ENCODE data around the gene TPBGL.

TPBGL gene, protein sequence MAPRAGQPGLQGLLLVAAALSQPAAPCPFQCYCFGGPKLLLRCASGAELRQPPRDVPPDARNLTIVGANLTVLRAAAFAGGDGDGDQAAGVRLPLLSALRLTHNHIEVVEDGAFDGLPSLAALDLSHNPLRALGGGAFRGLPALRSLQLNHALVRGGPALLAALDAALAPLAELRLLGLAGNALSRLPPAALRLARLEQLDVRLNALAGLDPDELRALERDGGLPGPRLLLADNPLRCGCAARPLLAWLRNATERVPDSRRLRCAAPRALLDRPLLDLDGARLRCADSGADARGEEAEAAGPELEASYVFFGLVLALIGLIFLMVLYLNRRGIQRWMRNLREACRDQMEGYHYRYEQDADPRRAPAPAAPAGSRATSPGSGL

DNA sequence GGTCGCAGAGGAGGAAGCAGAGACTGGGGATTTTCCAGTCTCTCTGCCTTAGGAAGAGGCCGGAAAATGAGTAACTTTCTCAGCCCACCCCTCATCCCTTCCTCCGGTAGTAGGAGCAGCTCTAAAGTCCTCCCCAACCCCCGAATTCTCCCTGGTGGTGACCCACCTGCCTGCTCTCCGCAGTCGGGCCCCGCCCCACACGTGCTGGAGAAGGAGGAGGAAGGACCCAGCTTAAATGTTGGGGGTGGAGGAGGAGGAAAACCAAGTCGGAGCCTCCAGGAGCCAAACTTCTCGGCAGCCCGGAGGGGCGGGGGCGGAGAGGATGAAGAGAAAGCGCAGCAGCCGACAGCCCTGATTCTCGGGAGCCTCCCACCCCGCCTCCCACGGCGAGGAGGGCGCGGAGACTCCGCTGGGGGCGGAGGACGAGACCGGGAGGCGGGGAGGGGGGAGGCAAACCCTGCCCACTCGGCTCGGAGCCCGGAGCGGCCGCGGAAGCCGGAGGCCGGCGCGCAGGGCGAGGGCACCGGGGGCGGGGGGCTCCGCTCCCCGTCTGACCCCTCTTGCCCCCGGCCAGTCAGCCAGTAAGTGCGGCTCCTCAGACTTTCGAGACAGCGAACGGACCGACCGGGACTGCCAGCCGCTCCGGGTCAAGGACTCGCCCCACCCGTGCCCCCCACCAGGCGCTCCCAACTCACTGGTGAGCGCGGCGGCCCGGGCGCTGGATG is at the start of gene TPBGL:
Gene TPBGL (plus strand): TSS at position 464 of the 725 bp plus-strand sequence. CDS start 276 bp downstream, outside the sequence.
- no peak for DNase-seq (ENCODE audit: low spot score)
- FAIRE-seq, result no peak

DNA sequence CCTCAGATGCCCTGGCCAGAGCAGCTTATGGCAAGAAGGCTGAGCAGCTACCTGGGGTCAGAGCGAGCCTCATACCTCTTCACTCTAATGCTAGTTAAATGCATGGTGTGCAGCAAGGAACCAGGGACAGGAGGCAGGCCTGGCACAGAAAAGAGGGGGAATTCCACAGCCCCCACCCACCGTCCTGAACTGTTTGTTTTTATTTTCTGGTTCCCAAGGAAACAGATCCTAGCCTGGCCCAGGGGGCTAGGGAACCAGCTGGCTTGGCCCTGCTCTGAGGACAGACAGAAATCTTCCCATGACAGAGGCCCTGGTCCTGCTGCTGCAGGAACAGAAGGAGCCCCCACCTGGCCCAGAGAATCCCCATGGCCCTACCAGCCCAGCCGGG is 49.2 kb upstream of the TPBGL start:
- DNase-seq (ENCODE audit: low spot score), result no peak
- FAIRE-seq, result no peak

DNA sequence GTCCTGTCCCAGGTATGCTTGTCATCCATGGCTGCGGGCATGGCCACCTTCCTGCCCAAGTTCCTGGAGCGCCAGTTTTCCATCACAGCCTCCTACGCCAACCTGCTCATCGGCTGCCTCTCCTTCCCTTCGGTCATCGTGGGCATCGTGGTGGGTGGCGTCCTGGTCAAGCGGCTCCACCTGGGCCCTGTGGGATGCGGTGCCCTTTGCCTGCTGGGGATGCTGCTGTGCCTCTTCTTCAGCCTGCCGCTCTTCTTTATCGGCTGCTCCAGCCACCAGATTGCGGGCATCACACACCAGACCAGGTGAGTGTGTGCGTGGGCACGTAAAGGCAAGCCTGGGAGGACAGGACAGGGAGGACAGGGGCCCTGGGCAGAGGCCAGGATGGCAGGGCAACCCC is 47.3 kb upstream of the TPBGL start:
- no peak for FAIRE-seq
- DNase-seq (ENCODE audit: low spot score), result no peak

DNA sequence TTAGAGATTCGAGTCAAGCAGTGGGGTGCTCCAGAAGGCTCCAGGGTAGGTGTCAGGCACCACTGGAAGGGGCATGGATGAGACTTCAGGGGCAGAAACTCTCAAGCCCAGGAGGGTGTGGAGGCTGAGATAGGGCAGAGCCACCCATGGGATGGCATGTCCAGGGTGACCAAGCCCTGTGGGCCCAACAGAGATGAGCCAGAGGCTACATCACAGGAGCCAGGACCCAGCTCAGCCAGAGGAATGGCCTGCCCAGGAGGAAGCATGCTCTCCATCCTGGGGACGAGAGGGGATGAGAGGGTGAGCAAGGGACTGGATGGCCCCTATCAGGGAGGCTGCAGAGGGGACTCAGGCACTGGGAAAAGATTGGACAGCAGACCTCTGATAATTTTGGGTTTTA is 46.9 kb upstream of the TPBGL start:
- no peak for FAIRE-seq
- no peak for DNase-seq (ENCODE audit: low spot score)

DNA sequence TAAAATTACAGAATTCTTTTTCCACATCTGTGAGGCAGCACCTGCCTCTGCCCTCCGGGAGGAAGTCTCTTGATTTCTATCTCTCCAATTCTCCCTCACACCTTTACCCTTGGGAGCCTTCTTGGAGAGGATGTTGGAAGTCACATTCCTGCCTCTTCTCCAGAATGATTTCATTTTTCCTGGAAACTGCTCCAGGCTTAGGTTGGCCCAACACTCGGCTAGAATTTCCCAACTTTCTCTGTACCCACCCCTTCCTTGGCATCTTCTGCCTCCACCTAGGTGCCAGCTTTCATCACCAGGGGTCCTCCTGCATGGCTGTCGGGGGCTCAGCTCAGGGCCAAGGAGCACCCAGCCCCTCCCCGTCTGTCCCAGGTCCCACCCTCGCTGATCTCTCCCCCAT is 46.4 kb upstream of the TPBGL start:
- no peak for DNase-seq (ENCODE audit: low spot score)
- no peak for FAIRE-seq

DNA sequence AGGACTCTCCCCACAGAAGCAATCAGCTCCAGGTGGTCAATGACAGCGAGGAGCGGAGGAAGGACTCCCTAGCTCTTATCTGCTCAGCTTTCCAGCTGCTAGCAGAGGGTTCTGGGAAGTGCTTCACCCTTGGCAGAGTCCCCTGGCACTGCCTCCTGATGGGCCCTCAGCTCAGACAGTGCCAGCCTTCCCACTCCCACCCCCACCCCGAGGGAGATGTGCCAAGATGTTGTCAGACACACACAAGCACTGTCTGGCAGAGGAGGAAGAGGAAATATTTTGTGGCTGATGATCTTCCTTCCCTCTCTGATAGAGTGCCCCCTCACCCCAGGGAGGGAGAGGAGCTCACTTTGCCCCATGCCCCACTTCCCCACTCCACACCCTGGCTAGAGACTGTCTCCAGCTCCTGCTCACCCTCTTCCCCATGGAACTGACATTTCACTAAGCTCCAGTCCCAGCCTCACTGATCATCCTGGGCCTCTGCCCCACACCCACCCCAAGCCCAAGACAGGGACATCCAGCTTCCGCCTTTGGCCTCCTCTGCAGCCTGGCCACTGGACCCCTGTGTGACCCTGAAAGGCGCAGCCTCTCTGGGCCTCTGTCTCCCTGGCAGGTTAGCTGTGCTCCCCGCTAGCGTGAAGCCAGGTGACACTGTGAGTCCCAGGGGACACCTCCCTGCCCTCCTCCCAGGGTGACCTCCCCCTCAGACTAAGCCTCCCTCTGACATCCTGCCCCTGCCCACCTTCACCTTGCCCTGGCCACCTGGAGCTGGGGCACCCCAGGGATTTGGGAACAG is 45.2 kb upstream of the TPBGL start:
- DNase-seq (ENCODE audit: low spot score) (no peak), FAIRE-seq (no peak)

DNA sequence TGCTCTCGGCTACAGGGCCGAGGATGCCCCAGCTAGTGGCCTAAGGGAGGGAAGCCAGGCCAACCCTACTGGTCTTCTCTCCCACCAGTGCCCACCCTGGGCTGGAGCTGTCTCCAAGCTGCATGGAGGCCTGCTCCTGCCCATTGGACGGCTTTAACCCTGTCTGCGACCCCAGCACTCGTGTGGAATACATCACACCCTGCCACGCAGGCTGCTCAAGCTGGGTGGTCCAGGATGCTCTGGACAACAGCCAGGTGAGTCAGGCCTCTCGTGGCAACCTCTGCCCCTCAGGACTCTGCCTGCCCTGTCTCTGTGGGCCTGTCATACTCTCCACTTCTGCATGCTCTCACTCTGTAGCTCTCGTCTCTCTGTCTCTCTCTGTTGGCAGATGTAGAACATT is 44.1 kb upstream of the TPBGL start:
- DNase-seq (ENCODE audit: low spot score), result no peak
- no peak for FAIRE-seq

DNA sequence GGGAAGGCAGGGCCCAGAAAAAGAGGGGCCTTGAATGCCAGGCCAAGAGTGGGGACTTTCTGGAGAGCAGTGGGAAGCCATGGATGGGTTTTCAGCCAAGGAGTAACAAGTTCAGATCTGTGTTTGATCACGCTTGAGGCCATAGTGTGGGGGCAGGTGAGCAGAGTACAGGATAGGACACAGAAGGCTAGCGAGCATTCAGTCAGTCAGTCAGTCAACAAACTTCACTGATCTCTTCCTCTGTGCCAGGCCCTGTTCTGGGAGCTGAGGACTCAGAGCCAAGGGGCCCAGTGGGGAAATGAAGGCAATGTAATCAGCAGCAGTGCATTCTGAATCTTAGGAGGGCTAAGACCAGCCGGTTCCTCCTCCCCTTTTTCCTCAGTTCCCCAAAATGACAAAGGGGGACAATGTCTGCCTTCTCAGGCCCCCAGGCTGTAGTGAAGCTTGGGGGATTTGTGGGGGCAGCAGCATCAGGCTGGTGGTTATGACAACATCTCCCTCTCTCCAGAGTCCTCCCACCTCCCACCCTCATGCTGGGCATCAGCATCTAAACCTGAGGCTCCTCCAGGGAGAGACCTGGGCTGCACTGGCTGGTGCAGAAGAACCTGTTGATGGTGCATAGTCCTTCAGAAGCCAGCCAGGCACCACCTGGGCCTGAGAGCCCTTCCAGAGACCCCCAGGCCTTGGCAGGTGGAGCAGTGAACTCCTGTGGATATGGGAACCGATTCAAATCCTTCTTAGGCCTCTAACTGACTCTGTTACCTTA is 42.9 kb upstream of the TPBGL start:
- no peak for FAIRE-seq
- no peak for DNase-seq (ENCODE audit: low spot score)

DNA sequence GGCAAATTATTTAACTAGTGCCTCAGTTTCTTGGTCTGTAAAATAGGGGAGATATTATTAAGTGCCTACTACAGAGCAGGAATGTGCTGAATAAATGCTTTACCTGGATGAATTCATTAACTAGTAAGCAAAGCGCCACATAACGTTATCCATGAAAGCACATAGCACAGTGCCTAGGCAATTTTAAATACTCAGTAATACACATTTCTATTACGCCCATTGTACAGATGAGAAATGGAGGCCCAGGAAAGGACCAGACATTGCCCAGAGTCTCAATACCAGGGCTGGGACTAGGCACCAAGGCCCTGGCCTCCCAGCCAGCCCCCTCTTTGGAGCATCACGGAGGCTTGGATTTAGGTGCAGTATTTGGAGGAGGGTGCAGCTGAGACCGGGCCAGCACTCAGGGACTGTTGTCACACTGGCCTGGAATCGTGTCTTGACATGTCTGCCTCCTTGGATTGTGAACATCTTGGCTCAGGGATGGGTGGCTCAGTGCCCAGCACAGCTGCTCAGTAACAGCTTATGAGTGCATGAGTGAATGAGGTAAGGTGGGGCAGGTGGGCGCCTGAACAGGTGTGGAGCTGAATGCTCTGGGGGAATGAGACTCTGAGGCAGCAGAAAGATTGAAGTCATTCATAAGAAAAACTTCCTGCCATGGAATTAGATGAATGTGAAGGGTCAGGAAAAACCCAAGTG is 42.1 kb upstream of the TPBGL start:
- no peak for FAIRE-seq
- DNase-seq (ENCODE audit: low spot score), result no peak

DNA sequence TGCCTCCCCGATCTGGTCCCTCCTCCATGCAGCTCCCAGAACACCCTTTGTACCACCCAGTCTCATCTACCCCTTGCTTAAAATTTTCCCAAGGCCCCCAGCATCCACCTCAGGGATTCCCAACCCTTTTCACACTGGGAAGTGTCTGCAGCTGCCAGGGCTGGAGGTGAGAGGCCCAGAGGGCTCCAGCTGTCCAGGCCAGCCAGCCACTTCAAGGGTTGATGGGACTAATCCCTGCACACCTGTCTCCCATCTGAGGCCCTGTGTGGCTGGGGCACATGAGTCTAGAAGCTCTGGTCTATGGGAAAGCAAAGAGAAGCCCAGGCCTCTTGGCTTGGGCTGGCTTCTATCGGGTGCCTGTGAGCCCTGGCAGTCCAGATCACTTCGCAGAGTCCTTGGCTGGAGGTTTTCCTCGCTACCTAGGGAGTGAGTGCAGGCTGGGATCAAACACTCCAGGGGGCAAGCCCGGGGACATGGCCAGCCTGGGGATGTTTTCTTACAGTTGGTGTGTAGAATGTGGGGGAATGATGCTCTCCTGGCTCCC is 41.1 kb upstream of the TPBGL start:
- FAIRE-seq, result no peak

DNA sequence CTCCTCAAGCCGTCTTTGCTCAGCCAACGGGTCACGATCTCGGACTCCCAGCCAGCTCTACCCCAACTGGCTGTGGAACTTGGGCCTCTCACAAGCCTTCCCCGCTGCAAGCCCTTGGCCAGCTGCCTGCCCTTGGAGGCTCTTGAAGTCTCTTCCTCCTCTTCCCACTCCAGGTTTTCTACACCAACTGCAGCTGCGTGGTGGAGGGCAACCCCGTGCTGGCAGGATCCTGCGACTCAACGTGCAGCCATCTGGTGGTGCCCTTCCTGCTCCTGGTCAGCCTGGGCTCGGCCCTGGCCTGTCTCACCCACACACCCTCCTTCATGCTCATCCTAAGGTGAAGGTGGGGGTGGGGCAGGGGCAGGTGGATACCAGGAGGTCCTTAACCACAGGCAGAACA is 40.5 kb upstream of the TPBGL start:
- no peak for FAIRE-seq

More for the DNA sequence above, 41.1 kb upstream of the TPBGL start:
- no peak for DNase-seq (ENCODE audit: low spot score)

DNA sequence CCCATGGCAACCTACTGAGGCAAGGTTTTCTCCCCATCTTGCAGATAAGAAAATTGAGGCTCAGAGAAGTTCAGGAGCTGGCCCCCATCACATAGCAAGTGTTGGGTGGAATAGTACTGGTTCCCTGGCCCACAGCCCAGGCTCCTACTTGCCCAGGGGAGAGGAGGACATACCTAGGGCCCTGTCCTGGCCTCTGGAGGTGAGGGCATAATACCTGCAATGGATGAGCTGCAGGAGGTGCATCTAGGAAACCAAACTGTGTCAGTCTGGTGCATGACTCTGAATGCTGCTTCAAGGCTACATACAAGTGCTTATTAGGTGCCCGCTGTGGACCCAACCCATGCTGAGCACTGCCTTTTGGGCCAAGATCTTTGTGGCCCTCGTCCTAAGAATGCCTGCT is 40.0 kb upstream of the TPBGL start:
- no peak for FAIRE-seq
- DNase-seq (ENCODE audit: low spot score), result no peak

More for the DNA sequence above, 40.5 kb upstream of the TPBGL start:
- no peak for DNase-seq (ENCODE audit: low spot score)

DNA sequence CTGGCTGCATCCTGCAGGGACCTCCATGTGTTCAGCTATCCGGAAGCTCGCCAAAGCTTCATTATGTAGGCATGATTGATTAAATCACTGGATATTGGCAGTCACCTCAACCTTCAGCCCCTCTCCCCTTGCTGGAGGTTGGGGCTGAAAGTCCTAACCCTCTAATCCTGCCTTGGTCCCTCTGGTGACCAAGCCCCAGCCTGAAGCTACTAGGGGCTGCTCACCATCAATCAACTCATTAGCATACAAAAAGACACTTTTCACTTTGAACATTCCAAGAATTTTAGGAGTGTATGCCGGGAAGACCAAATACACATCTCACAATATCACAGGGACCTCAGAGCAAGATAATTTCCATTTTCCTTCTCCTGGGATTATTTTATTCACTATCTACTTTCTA is 38.8 kb upstream of the TPBGL start:
- FAIRE-seq (no peak), DNase-seq (ENCODE audit: low spot score) (no peak)

DNA sequence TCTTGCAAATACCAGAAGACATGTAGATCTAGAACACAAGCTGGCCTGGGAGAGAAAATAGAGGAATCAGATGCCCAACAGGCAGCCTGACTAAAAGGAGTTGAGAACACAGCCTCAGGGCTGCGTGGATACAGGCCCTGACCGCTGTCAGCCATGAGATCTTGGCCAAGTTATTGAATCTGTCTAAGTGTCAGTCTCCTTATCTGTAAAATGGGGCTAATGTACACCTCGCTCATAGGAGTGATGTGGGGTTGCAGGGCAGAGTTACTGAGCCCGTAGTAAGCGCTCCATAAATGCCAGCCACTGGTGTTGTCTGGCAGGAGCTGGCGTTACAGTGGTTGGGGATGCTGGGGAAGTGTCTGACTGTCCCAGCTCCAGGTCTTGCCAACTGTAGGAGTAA is 38.4 kb upstream of the TPBGL start:
- FAIRE-seq (no peak), DNase-seq (ENCODE audit: low spot score) (no peak)

DNA sequence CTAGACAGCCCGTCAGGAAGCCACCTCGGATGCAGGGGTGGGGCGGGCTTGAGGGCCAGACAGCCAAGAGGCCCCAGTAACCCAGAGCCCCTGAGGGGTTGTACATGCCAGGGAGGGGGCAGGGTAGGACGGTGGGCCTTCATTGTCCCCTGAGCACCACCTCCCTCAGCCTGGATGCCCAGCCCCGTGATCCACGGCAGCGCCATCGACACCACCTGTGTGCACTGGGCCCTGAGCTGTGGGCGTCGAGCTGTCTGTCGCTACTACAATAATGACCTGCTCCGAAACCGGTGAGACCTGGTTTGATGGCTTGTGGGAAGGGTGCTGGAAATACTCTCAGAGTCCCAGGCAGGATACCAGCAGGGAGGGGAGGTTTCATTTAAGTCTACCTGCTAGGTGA is 37.4 kb upstream of the TPBGL start:
- no peak for DNase-seq (ENCODE audit: low spot score)
- no peak for FAIRE-seq

DNA sequence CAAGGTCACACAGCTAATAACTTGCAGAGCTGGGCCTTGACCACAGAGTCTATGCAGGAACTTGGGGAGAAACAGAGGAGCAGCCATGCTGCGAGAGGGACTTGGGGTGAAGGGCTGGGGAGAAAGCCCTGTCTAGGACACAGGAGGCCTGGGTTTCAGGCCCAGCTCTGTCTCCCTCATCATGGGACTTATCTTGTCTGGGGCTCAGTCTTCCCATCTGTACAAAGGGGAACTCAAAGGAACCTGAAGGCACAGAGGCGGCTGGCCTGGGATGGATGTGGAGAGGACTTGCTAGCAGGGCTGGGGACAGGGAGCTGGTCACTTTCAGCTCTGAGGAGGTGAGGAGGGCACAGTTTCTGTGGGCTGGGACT is 36.9 kb upstream of the TPBGL start:
- FAIRE-seq, result no peak

DNA sequence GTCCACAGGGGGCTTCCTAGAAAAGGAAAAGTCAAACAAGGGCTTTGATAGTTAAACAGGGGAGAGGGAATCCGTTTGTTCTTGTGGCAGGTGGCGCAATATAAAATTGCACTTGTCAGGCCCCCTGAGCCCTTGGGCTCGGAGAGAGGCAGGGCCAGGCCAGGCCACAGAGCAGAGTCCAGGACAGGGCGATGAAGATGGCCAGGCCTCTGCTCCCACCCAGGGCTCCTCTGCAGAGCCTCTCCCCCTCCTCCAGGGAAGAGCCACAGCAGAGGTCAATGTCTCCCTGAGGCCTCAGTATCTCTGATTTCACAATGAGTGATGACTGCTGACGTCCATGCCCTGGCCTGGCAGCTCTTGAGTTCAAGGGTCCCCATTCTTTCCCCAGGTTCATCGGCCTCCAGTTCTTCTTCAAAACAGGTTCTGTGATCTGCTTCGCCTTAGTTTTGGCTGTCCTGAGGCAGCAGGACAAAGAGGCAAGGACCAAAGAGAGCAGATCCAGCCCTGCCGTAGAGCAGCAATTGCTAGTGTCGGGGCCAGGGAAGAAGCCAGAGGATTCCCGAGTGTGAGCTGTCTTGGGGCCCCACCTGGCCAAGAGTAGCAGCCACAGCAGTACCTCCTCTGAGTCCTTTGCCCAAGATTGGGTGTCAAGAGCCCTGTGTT is 36.4 kb upstream of the TPBGL start:
- FAIRE-seq (no peak), DNase-seq (ENCODE audit: low spot score) (no peak)

More for the DNA sequence above, 36.9 kb upstream of the TPBGL start:
- no peak for DNase-seq (ENCODE audit: low spot score)

DNA sequence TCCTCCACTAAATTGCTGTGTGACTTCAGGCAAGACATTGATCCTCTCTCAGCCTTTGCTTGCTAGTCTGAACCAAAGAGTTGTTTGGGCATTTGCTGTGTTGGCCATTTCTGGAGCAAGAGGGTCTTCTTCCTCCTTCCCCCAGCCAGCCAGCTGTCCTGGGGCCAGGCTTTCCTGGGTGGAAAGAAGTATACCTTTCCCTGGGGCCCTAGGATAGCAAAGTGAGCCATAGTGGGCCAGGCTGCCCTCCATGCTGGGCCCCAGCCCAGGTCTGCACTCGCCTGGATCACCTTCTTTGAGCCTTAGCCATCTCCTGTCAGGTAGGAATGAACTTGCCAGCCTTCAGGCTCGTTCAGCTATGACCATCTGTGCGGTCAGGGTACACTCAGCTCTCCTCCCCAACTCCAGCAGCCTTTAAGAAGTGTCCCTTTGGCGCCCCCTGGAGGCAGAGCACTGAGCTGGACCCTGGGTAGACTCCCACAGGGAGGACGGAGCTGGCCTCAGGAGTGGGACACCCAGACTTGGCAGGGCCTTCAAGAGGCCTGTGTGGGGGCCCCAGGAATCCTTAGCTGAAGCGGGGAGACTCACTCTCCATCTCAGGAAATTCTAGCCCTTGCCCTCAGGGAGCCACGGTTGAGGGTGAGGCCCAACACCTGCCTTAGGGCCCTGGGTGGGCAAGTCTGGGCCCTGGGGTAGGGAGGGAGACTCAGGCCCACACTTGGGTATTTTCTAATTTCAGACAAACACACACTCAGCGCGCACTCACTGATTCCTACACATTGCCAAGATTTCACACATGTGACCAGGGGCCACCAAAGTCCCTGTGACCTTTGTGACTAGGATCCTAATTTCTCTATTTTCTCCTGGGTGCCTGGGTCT is 35.6 kb upstream of the TPBGL start:
- peak; percentile 64 for DNase-seq (ENCODE audit: low spot score)
- no peak for FAIRE-seq

DNA sequence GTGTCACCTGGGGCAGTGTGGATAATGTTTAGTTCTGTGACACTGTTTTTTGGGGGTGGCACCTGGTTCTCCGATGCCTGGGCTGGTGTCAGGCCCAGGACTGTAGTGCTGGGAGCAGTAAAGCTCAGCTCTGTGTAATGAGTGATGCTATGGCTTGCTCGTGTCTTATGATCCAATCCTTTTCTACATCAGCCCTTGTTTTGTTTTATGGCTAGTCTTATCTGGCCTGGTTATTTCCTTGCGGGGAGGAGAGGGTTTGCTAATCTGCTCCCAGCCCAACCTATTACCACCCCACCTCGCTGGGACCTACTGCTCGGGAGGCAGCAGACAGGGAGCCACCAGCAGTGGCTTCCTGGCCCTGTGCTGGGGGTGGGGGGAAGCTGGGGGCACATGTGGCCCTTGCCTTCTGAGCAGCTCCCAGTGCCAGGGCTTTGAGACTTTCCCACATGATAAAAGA is 35.0 kb upstream of the TPBGL start:
- no peak for DNase-seq (ENCODE audit: low spot score)
- FAIRE-seq, result no peak

Data from RCC 7860 (cell line).